B cell (primary cell): ENCODE measurements around the gene MYMX. TPM values are rescaled to one million over a fixed set of nuclear protein-coding genes. Genes with fewer than 3 reads are reported as not detected.
"Not testable (repeated sequence)": the region's sequence is repeated elsewhere in the genome, so short reads cannot be mapped to it uniquely, and the experiment has no call there.

ENCODE experiments used
- ATAC-seq: fragments of 200-7000 bp; cut with Tn5 transposase; one replicate; pipeline ENCODE4 v1.10.0; 2021; ENCODE audit warnings: low read depth, mild to moderate bottlenecking, moderate number of reproducible peaks, moderate library complexity
- CTCF ChIA-PET: fragments of 350-600 bp; sonication (Branson Sonifier 250); formaldehyde crosslinking; loops from one replicate; lab custom pipeline; 2021; ENCODE audit warnings: antibody characterized with exemption, inconsistent platforms; lab: Charles Lee
- POLR2A ChIA-PET: fragments of 350-600 bp; sonication (Branson Sonifier 250); formaldehyde crosslinking; loops from one replicate; lab custom pipeline; 2021; ENCODE audit warnings: antibody characterized with exemption; lab: Charles Lee
- DNase-seq: peaks from one replicate; pipeline ENCODE4 v3.0.0; 2013
- H2AFZ ChIP-seq: 2 replicates; pipeline ENCODE4 v1.6.1; 2012; ENCODE audit warnings: mild to moderate bottlenecking, low read depth, low read length; ENCODE audit not compliant: insufficient read depth, poor library complexity, severe bottlenecking
- H3K27ac ChIP-seq, 2 donors: 1 replicate in 1 of 2; 2 replicates in 1 of 2; pipeline ENCODE4 v1.5.1; 2012 to 2013; ENCODE audit warnings: low read length in 2 of 2, mild to moderate bottlenecking in 2 of 2, moderate library complexity in 1 of 2
- H3K27me3 ChIP-seq, 4 experiments: fragments of 200-600 bp in 1 of 4; sonication (generic) in 1 of 4; replicated peaks in 1 of 4; 1 replicate in 2 of 4; 2 replicates in 2 of 4; pipeline versions ENCODE4 v1.6.1 to v1.7.0; 2013 to 2016; ENCODE audit warnings: low read length in 3 of 4, mild to moderate bottlenecking in 2 of 4, mixed read lengths in 1 of 4, moderate library complexity in 1 of 4; ENCODE audit not compliant: insufficient read depth in 4 of 4, control insufficient read depth in 3 of 4; ENCODE audit errors: control extremely low read depth in 1 of 4
- H3K36me3 ChIP-seq, 2 experiments: replicated peaks in 1 of 2; 1 replicate in 1 of 2; 2 replicates in 1 of 2; pipeline versions ENCODE4 v1.6.1 to v1.7.1; 2013; ENCODE audit warnings: low read length in 1 of 2; ENCODE audit not compliant: insufficient read depth in 2 of 2, control insufficient read depth in 1 of 2; ENCODE audit errors: control extremely low read depth in 1 of 2, extremely low read depth in 1 of 2
- H3K4me1 ChIP-seq, 2 donors: fragments of 200-600 bp in 1 of 2; sonication (generic) in 1 of 2; 1 replicate in 1 of 2; 2 replicates in 1 of 2; pipeline versions ENCODE4 v1.5.1 to v1.6.1; 2013 to 2017; ENCODE audit warnings: low read length in 2 of 2; ENCODE audit not compliant: control insufficient read depth in 2 of 2, insufficient read depth in 2 of 2
- H3K4me2 ChIP-seq: replicated peaks from 2 replicates; pipeline ENCODE3; 2012; ENCODE audit warnings: mild to moderate bottlenecking, low read depth, low read length; ENCODE audit not compliant: poor library complexity, severe bottlenecking
- H3K4me3 ChIP-seq, 5 experiments: fragments of 200-600 bp in 1 of 5; sonication (generic) in 1 of 5; 1 replicate in 3 of 5; 2 replicates in 2 of 5; pipeline versions ENCODE4 v1.5.1 to v1.7.0; 2011 to 2016; ENCODE audit warnings: low read length in 4 of 5, mild to moderate bottlenecking in 4 of 5, low read depth in 2 of 5, control low read depth in 1 of 5, moderate library complexity in 1 of 5; ENCODE audit not compliant: insufficient read depth in 1 of 5; ENCODE audit errors: control extremely low read depth in 1 of 5, extremely low read depth in 1 of 5
- H3K79me2 ChIP-seq: fragments of 200-600 bp; sonication (generic); one replicate; pipeline ENCODE4 v1.6.0; 2016; ENCODE audit warnings: low read length; ENCODE audit not compliant: control insufficient read depth, insufficient read depth
- H3K9ac ChIP-seq: fragments of 200-600 bp; sonication (generic); 2 replicates; pipeline ENCODE4 v1.6.1; 2017; ENCODE audit warnings: mild to moderate bottlenecking, low read length, moderate library complexity
- H3K9me3 ChIP-seq, 3 donors: one replicate each; pipeline versions ENCODE4 v1.6.1 to v1.7.1; 2013; ENCODE audit warnings: low read length in 2 of 3; ENCODE audit not compliant: control insufficient read depth in 2 of 3, insufficient read depth in 1 of 3; ENCODE audit errors: control extremely low read depth in 1 of 3
- H4K20me1 ChIP-seq: 2 replicates; pipeline ENCODE4 v1.6.0; 2012; ENCODE audit warnings: mild to moderate bottlenecking, low read length; ENCODE audit not compliant: insufficient read depth, control insufficient read depth, poor library complexity, severe bottlenecking
- H3K27ac Mint-ChIP-seq: one replicate; pipeline ENCODE4 v1.8.0; 2021; ENCODE audit warnings: mixed read lengths
- H3K27me3 Mint-ChIP-seq: one replicate; pipeline ENCODE4 v1.8.0; 2021; ENCODE audit warnings: mixed read lengths
- H3K4me1 Mint-ChIP-seq: one replicate; pipeline ENCODE4 v1.8.0; 2021; ENCODE audit warnings: mixed read lengths
- H3K4me3 Mint-ChIP-seq: one replicate; pipeline ENCODE4 v1.8.0; 2021; ENCODE audit warnings: mixed read lengths
- H3K9me3 Mint-ChIP-seq: one replicate; pipeline ENCODE4 v1.8.0; 2022; ENCODE audit warnings: mixed read lengths; ENCODE audit not compliant: insufficient read depth
- EZH2 ChIP-seq: IDR thresholded peaks from 2 replicates; pipeline ENCODE4 v1.6.1; 2012; ENCODE audit warnings: borderline replicate concordance, low read depth, mild to moderate bottlenecking, moderate library complexity, low read length; ENCODE audit not compliant: insufficient read depth, poor library complexity, severe bottlenecking
- WGBS: methylation state at CpG from one replicate; pipeline ENCODE4 v1.1.5; 2013; ENCODE audit warnings: missing lambda C conversion rate; ENCODE audit not compliant: insufficient coverage; 5-methylcytosine and 5-hydroxymethylcytosine counted together
- intact Hi-C: fragments of 100-400 bp; cut with micrococcal nuclease; formaldehyde crosslinking; loops from one replicate; pipeline ENCODE4 v1.10.0; 2022
- polyA plus RNA-seq: library from polyadenylated mRNA; depleted of rRNA; stranded (reverse); fragments of >200 nt; gene quantifications from 2 replicates; pipeline ENCODE4 v1.2.3, GENCODE V29; 2012
- total RNA-seq, 2 donors: library from RNA; stranded (reverse); fragments of 120-200 nt in 1 of 2; gene quantifications; 1 replicate in 1 of 2; 2 replicates in 1 of 2; pipeline versions ENCODE4 v1.2.3 to v1.2.4, GENCODE V29; 2013 to 2022
- TF ChIP-seq, protein P1 (sequence below): fragments of 200-600 bp; IDR thresholded peaks from one replicate; pipeline ENCODE4 v1.8.0; 2022; ENCODE audit warnings: antibody characterized with exemption, mild to moderate bottlenecking

Gene MYMX
- total and polyA plus RNA-seq, 2 donors (not counting 1 experiment from before 2014, with no cell fraction given) = not detected

GRCh38 chr6:44193307-44193910 is 23.3 kb upstream of the MYMX start:
- 87% methylated on average over 8 of the region's 8 CpGs for WGBS
- Histone ChIP-seq H3K4me1 (no peaks in the 10 kb centered on the region), H3K4me3 (no peak overlapping the region), H3K9me3 (no peaks in the 10 kb centered on the region), H3K9ac (no peak overlapping the region), H3K4me2 (no peak overlapping the region), H3K36me3 (no peaks in the 10 kb centered on the region), H3K27ac (no peak overlapping the region), H4K20me1 (no peaks in the 10 kb centered on the region), H3K27me3 (peaks cover 0 to 7% (median 0%) of the 10 kb centered on the region in 4 experiments), H2AFZ (no peak overlapping the region), H3K79me2 (no peaks in the 10 kb centered on the region)
- H3K27ac Mint-ChIP-seq = no peak overlapping the region
- no peak overlapping the region for H3K4me3 Mint-ChIP-seq
- TF ChIP-seq, protein P1, sequence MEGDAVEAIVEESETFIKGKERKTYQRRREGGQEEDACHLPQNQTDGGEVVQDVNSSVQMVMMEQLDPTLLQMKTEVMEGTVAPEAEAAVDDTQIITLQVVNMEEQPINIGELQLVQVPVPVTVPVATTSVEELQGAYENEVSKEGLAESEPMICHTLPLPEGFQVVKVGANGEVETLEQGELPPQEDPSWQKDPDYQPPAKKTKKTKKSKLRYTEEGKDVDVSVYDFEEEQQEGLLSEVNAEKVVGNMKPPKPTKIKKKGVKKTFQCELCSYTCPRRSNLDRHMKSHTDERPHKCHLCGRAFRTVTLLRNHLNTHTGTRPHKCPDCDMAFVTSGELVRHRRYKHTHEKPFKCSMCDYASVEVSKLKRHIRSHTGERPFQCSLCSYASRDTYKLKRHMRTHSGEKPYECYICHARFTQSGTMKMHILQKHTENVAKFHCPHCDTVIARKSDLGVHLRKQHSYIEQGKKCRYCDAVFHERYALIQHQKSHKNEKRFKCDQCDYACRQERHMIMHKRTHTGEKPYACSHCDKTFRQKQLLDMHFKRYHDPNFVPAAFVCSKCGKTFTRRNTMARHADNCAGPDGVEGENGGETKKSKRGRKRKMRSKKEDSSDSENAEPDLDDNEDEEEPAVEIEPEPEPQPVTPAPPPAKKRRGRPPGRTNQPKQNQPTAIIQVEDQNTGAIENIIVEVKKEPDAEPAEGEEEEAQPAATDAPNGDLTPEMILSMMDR = no peak
- no peak for TF ChIP-seq EZH2
- DNase-seq (no peak), ATAC-seq (no peak)
- no peaks in the 10 kb centered on the region for H3K4me1 Mint-ChIP-seq
- POLR2A ChIA-PET = no interaction called here
- H3K27me3 Mint-ChIP-seq = peaks cover 20% of the 10 kb centered on the region
- H3K9me3 Mint-ChIP-seq = no peaks in the 10 kb centered on the region
- intact Hi-C loops = no loop called here
- CTCF ChIA-PET = interaction anchor here (0.7 kb wide), 1 partner anchor 700 kb away, joined by 3 read pairs; no protein-coding TSS in a partner anchor

GRCh38 chr6:44194326-44194725 is 22.4 kb upstream of the MYMX start:
- no peak for ATAC-seq
- no peaks in the 10 kb centered on the region for H4K20me1 ChIP-seq
- DNase-seq = no peak
- CTCF ChIA-PET = no interaction called here
- POLR2A ChIA-PET = no interaction called here
- H3K79me2 ChIP-seq = no peaks in the 10 kb centered on the region
- H3K4me1 ChIP-seq = no peaks in the 10 kb centered on the region
- Mint-ChIP-seq H3K4me3 (no peak overlapping the region), H3K27ac (no peak overlapping the region), H3K27me3 (peaks cover 19% of the 10 kb centered on the region), H3K9me3 (no peaks in the 10 kb centered on the region), H3K4me1 (no peaks in the 10 kb centered on the region)
- H3K27ac ChIP-seq = no peak overlapping the region
- no peak overlapping the region for H3K9ac ChIP-seq
- H3K36me3 ChIP-seq = no peaks in the 10 kb centered on the region
- H3K9me3 ChIP-seq = no peaks in the 10 kb centered on the region
- H3K4me2 ChIP-seq = no peak overlapping the region
- intact Hi-C loops = no loop called here
- H2AFZ ChIP-seq = no peak overlapping the region
- H3K27me3 ChIP-seq = peaks cover 0 to 7% (median 0%) of the 10 kb centered on the region in 4 experiments
- TF ChIP-seq EZH2 = no peak
- TF ChIP-seq, protein P1 = no peak
- no peak overlapping the region for H3K4me3 ChIP-seq
- 97% methylated on average over 3 of the region's 5 CpGs for WGBS

- H3K79me2 ChIP-seq, intact Hi-C loops, DNase-seq, POLR2A ChIA-PET, H3K27ac ChIP-seq, H3K9me3 ChIP-seq, H3K4me3 Mint-ChIP-seq, H3K4me3 ChIP-seq, H3K27ac Mint-ChIP-seq, H3K36me3 ChIP-seq, H3K27me3 ChIP-seq, ATAC-seq, H2AFZ ChIP-seq, H3K9ac ChIP-seq, H3K4me2 ChIP-seq, H3K9me3 Mint-ChIP-seq, H3K4me1 Mint-ChIP-seq, H4K20me1 ChIP-seq, H3K4me1 ChIP-seq, CTCF ChIA-PET: not testable (repeated sequence)
- WGBS = 92% methylated on average over 10 of the region's 11 CpGs
- H3K27me3 Mint-ChIP-seq = peaks cover 17% of the 10 kb centered on the region
These were observed 20.4 kb upstream of the MYMX start for GRCh38 chr6:44196351-44196750.
